ENCODE measurements around the gene SPEM2. TPM values are rescaled to one million over a fixed set of nuclear protein-coding genes. Genes with fewer than 3 reads are reported as not detected.

The SPEM2 gene
- total RNA-seq, 1 experiment from 2014 or later: not detected

- DNase-seq (ENCODE audit: low read depth, low spot score) (no peak), ATAC-seq (no peak)
- TF ChIP-seq JUND (IDR thresholded peaks at IDR 0.05) (no peak), MAX (IDR thresholded peaks at IDR 0.05) (no peak), POLR2AphosphoS5 (IDR thresholded peaks at IDR 0.05; ENCODE audit: low read depth, low read length) (no peak), FOSL1 (IDR thresholded peaks at IDR 0.05; ENCODE audit: low read depth) (no peak), SP1 (IDR thresholded peaks at IDR 0.05; ENCODE audit: low read depth) (no peak), RAD21 (IDR thresholded peaks at IDR 0.05; ENCODE audit: low read depth) (no peak), ZFX (IDR thresholded peaks at IDR 0.05) (no peak), SIN3A (IDR thresholded peaks at IDR 0.05; ENCODE audit: low read depth) (no peak)
- TF ChIP-seq, protein P1, sequence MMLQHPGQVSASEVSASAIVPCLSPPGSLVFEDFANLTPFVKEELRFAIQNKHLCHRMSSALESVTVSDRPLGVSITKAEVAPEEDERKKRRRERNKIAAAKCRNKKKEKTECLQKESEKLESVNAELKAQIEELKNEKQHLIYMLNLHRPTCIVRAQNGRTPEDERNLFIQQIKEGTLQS (IDR thresholded peaks at IDR 0.05): no peak
- TF ChIP-seq, protein P2, sequence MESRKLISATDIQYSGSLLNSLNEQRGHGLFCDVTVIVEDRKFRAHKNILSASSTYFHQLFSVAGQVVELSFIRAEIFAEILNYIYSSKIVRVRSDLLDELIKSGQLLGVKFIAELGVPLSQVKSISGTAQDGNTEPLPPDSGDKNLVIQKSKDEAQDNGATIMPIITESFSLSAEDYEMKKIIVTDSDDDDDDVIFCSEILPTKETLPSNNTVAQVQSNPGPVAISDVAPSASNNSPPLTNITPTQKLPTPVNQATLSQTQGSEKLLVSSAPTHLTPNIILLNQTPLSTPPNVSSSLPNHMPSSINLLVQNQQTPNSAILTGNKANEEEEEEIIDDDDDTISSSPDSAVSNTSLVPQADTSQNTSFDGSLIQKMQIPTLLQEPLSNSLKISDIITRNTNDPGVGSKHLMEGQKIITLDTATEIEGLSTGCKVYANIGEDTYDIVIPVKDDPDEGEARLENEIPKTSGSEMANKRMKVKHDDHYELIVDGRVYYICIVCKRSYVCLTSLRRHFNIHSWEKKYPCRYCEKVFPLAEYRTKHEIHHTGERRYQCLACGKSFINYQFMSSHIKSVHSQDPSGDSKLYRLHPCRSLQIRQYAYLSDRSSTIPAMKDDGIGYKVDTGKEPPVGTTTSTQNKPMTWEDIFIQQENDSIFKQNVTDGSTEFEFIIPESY (IDR thresholded peaks at IDR 0.05; ENCODE audit: extremely low read depth, insufficient replicate concordance, low read length): no peak
- H3K4me2 ChIP-seq (ENCODE audit: low read length): no peak overlapping the region
- no peaks in the 10 kb centered on the region for H3K9me2 ChIP-seq (ENCODE audit: insufficient read depth)
- H3K4me1 ChIP-seq (ENCODE audit: control insufficient read depth in 1 of 2, insufficient read depth in 2 of 2, low read length in 2 of 2): peaks cover 0 to 3% of the 10 kb centered on the region in 2 experiments; a peak in 2 of 4 replicates
- H3K4me3 ChIP-seq (replicated peaks in 1 of 2; ENCODE audit: low read depth in 1 of 2, low read length in 2 of 2): no peak overlapping the region
- no peaks in the 10 kb centered on the region for H3K27me3 ChIP-seq (ENCODE audit: insufficient read depth, low read length)
- intact Hi-C loops (cut with micrococcal nuclease): loop anchor here (10.0 kb wide), 1 partner anchor 165 kb away; the partner anchor contains the start of gene CLDN7
- CTCF ChIA-PET: no interaction called here
- no peaks in the 10 kb centered on the region for H3K36me3 ChIP-seq (ENCODE audit: control insufficient read depth in 1 of 2, insufficient read depth in 2 of 2, low read length in 2 of 2)
- RAD21 ChIA-PET (ENCODE audit: low non-redundant PET in 1 of 2, low total read pairs in 2 of 2, uncharacterized antibody in 2 of 2, unreplicated experiment in 2 of 2): no interaction called here
- no peaks in the 10 kb centered on the region; a peak in 1 of 4 replicates for H3K9me3 ChIP-seq (ENCODE audit: control insufficient read depth in 1 of 2, insufficient read depth in 1 of 2, low read depth in 1 of 2, low read length in 2 of 2)
- no TSS peak for BruUV-seq (replicated peaks)
- no peak overlapping the region for H3K9ac ChIP-seq (ENCODE audit: low read length)
- no peak overlapping the region for H3K27ac ChIP-seq (ENCODE audit: low read depth, low read length)
- no peak overlapping the region for H2AFZ ChIP-seq (ENCODE audit: low read depth, low read length, poor library complexity, severe bottlenecking)
- H4K20me1 ChIP-seq (ENCODE audit: insufficient read depth): no peaks in the 10 kb centered on the region
- POLR2A ChIA-PET: interaction anchor here (0.5 to 1.3 kb wide), 2 partner anchors 26 to 346 kb away, joined by 3 read pairs; partner anchors contain the start of gene TMEM256
- no peaks in the 10 kb centered on the region for H3K79me2 ChIP-seq (ENCODE audit: insufficient read depth, low read length)
Measured at GRCh38 chr17:7429722-7430121, 4.3 kb downstream of the SPEM2 start.

All from HCT116 (cell line).